ENCODE measurements around the gene ABCD4.

Gene ABCD4

GRCh38 chr14:74257941-74258763, 44.6 kb downstream of the ABCD4 start:
- no peak for DNase-seq

- DNase-seq = peak; percentile 87
These were observed 45.4 kb downstream of the ABCD4 start for GRCh38 chr14:74257078-74257940.

GRCh38 chr14:74255281-74255680, 47.5 kb downstream of the ABCD4 start:
- DNase-seq = no peak

- no peak for DNase-seq
These were observed 53.0 kb downstream of the ABCD4 start for GRCh38 chr14:74249433-74250375.

GRCh38 chr14:74248017-74248416, 54.7 kb downstream of the ABCD4 start:
- DNase-seq = no peak

- no peak for DNase-seq
These were observed 56.2 kb downstream of the ABCD4 start for GRCh38 chr14:74246542-74246941.

GRCh38 chr14:74245292-74245691, 57.4 kb downstream of the ABCD4 start:
- DNase-seq = no peak

- DNase-seq = no peak
These were observed 58.6 kb downstream of the ABCD4 start for GRCh38 chr14:74244115-74244514.

- DNase-seq = no peak
These were observed 59.7 kb downstream of the ABCD4 start for GRCh38 chr14:74243051-74243450.

- DNase-seq = no peak
These were observed 60.0 kb downstream of the ABCD4 start for GRCh38 chr14:74242780-74243042.

GRCh38 chr14:74242021-74242779, 60.5 kb downstream of the ABCD4 start:
- no peak for DNase-seq

GRCh38 chr14:74241652-74242017, 61.1 kb downstream of the ABCD4 start:
- no peak for DNase-seq

- no peak for DNase-seq
These were observed 61.7 kb downstream of the ABCD4 start for GRCh38 chr14:74240794-74241651.

- DNase-seq = no peak
These were observed 62.6 kb downstream of the ABCD4 start for GRCh38 chr14:74239848-74240793.

GRCh38 chr14:74238974-74239847, 63.5 kb downstream of the ABCD4 start, which contains the start of gene VSX2:
TSS of gene VSX2 (plus strand) at chr14:74239449. CDS start at chr14:74239562, 113 bp downstream.
- no peak for DNase-seq

GRCh38 chr14:74237441-74237840, 65.3 kb downstream of the ABCD4 start:
- no peak for DNase-seq
